Naive thymus-derived CD8-positive, alpha-beta T cell (primary cell): ENCODE data around the gene DLG2. TPM values are rescaled to one million over a fixed set of nuclear protein-coding genes. Genes with fewer than 3 reads are reported as not detected.
"Not testable (repeated sequence)": the region's sequence is repeated elsewhere in the genome, so short reads cannot be mapped to it uniquely, and the experiment has no call there.

Experiments
- ATAC-seq, 2 donors: fragments of 150-1000 bp; cut with Tn5 transposase in 1 of 2; sonication (Bioruptor Pico), chemical (Tn5 transposase) in 1 of 2; 1 replicate in 1 of 2; 2 replicates in 1 of 2; pipeline ENCODE4 v1.10.0; 2021; ENCODE audit warnings: mild to moderate bottlenecking in 2 of 2, moderate library complexity in 2 of 2
- POLR2A ChIA-PET: fragments of 350-600 bp; sonication (Branson Sonifier 250); formaldehyde crosslinking; loops from one replicate; lab custom pipeline; 2021; ENCODE audit warnings: antibody characterized with exemption; lab: Charles Lee
- DNase-seq, 10 donors: peaks; one replicate each; pipeline versions ENCODE4 v3.0.0 to v3.0.0-alpha.2; 2020 to 2022
- H3K27ac Mint-ChIP-seq, 10 donors: one replicate each; pipeline ENCODE4 v1.8.0; 2020 to 2022; ENCODE audit warnings: mild to moderate bottlenecking in 10 of 10, mixed read lengths in 10 of 10, moderate library complexity in 4 of 10, inconsistent platforms in 1 of 10
- H3K27me3 Mint-ChIP-seq, 5 donors: one replicate each; pipeline ENCODE4 v1.8.0; 2021 to 2022; ENCODE audit warnings: mixed read lengths in 5 of 5
- H3K36me3 Mint-ChIP-seq, 3 donors: one replicate each; pipeline ENCODE4 v1.8.0; 2020 to 2022; ENCODE audit warnings: mixed read lengths in 3 of 3, mild to moderate bottlenecking in 2 of 3, inconsistent platforms in 1 of 3
- H3K4me1 Mint-ChIP-seq, 4 donors: one replicate each; pipeline ENCODE4 v1.8.0; 2021 to 2022; ENCODE audit warnings: mixed read lengths in 4 of 4
- H3K4me3 Mint-ChIP-seq, 10 donors: one replicate each; pipeline ENCODE4 v1.8.0; 2020 to 2022; ENCODE audit warnings: mild to moderate bottlenecking in 10 of 10, mixed read lengths in 10 of 10, moderate library complexity in 6 of 10, inconsistent platforms in 1 of 10
- H3K9me3 Mint-ChIP-seq, 9 donors: one replicate each; pipeline ENCODE4 v1.8.0; 2020 to 2022; ENCODE audit warnings: mixed read lengths in 9 of 9, mild to moderate bottlenecking in 3 of 9, inconsistent platforms in 1 of 9, moderate library complexity in 1 of 9
- polyA plus RNA-seq, 3 donors: library from polyadenylated mRNA; unstranded; fragments of 300-500 nt; fragmentation: Illumina TruSeq; gene quantifications; one replicate each; pipeline ENCODE4 v1.2.3, GENCODE V29; 2021
- total RNA-seq, 8 experiments: library from RNA in 2 of 8; stranded (reverse) in 2 of 8; gene quantifications; one replicate each; pipeline ENCODE4 v1.2.3 and lab custom pipeline; 2021 to 2026

Gene DLG2
- total and polyA plus RNA-seq, 5 experiments from 2014 or later, result 0.86 to 6.2 (median 2.5) TPM

DNA sequence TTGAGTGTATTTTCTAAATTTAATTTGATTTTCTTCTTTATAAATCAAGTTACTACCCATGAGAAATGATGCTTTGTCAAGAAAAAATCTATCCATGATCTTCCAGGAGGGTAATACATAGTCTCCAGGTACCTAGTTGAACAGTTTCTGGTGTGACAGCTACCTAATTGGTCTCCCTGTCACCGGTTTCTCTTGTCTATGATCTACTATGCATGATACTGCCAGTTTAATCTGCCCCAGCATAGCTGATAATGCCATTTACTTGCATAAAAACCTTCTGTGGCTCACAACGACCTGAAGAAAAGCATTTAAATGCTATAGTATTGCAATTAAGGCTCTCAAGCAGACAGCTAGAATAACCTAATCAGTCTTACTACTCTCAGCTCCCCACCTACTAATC lies 349.5 kb downstream of the DLG2 start:
- Mint-ChIP-seq H3K4me3 (no peak overlapping the region), H3K9me3 (peaks cover 0 to 15% (median 4%) of the 10 kb centered on the region in 9 donors), H3K27me3 (no peaks in the 10 kb centered on the region), H3K36me3 (peaks cover 0 to 9% (median under 1%) of the 10 kb centered on the region in 3 donors), H3K27ac (no peak overlapping the region), H3K4me1 (no peaks in the 10 kb centered on the region)
- POLR2A ChIA-PET, result no interaction called here
- DNase-seq, result no peak
- no peak for ATAC-seq

DNA sequence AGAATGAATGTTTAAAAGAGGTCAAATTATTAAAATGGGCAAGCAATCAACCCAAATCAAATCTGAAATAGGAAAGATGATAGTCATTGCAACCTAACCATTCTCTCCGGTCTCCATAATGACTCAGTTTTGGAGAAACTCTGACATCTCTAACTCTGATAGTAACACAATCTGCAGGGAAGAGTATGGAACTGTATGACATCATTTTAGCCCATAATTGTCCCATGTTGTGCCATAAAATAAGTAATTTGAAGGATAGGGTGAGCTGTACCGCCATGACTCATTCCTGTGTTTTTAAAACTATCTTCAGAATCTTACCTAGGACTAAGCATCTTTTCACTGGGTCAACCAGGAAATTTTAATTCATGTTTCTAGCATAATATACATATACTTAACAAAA lies 350.8 kb downstream of the DLG2 start:
- Mint-ChIP-seq H3K27ac (no peak overlapping the region), H3K4me3 (no peak overlapping the region), H3K4me1 (no peaks in the 10 kb centered on the region), H3K9me3 (peaks cover 0 to 29% (median 11%) of the 10 kb centered on the region in 9 donors), H3K27me3 (no peaks in the 10 kb centered on the region), H3K36me3 (peaks cover 0 to 4% (median 2%) of the 10 kb centered on the region in 3 donors)
- DNase-seq, result no peak
- ATAC-seq, result no peak
- POLR2A ChIA-PET, result no interaction called here

DNA sequence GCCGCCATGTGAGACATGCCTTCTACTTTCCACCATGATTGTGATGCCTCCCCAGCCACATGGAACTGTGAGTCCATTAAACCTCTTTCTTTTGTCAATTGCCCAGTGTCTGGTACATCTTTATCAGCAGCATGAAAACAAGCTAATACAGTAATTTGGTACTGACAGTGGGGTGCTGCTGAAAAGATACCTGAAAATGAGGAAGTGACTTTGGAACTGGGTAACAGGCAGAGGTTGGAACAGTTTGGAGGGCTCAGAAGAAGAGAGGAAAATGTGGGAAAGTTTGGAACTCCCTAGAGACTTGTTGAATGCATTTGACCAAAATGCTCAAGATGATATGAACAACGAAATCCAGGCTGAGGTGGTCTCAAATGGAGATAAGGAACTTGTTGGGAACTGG lies 356.8 kb downstream of the DLG2 start:
- H3K4me3 Mint-ChIP-seq, H3K36me3 Mint-ChIP-seq, H3K27ac Mint-ChIP-seq, H3K4me1 Mint-ChIP-seq, H3K27me3 Mint-ChIP-seq, POLR2A ChIA-PET, ATAC-seq, DNase-seq: not testable (repeated sequence)
- H3K9me3 Mint-ChIP-seq, result peaks cover 0 to 44% (median 21%) of the 10 kb centered on the region in 9 donors

DNA sequence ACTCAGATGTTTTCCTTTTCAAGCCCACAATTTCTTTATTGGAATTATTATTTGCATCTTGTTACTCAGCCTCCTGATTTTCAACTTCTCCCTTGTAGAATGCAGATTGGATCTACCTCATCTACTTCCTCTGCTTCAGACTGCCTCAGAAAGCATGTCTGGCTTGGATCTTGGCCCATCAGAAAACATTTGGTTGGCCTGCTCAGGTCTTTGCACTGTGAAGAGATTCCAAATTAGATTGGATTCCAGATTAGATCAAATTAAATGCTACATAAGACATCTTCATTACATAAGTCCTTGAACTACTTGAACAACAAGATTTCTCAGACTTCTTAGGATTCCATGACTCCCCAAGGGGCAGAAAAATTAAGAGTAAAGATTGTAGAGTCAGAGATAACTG lies 358.0 kb downstream of the DLG2 start:
- peaks cover 0 to 38% (median 24%) of the 10 kb centered on the region in 9 donors for H3K9me3 Mint-ChIP-seq
- ATAC-seq, result no peak
- POLR2A ChIA-PET, result no interaction called here

DNA sequence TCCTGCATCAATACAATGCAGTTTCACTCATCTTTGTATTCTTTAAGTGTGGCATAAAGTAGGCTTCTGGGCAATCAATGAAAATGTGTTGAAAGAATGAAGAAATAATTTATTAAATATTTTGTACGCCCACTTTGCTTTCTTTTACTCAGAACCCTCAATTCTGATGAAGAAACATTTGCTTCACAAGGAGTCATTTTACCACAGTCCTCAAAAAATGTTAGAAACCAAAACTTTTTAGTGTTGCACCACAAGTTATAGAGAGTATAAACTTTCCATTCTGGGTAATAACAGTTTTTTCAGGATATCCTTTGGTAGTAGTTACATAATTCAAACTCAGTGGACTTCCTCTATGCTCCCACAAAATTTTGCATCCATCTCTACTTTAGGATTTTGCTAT lies 360.5 kb downstream of the DLG2 start:
- POLR2A ChIA-PET, result no interaction called here
- DNase-seq (no peak), ATAC-seq (no peak)
- Mint-ChIP-seq H3K4me3 (no peak overlapping the region), H3K4me1 (peaks cover 0 to 2% (median 0%) of the 10 kb centered on the region in 4 donors), H3K9me3 (peaks cover 0 to 19% (median 13%) of the 10 kb centered on the region in 9 donors), H3K27me3 (no peaks in the 10 kb centered on the region), H3K36me3 (peaks cover 0 to 6% (median 3%) of the 10 kb centered on the region in 3 donors), H3K27ac (no peak overlapping the region)

More for the DNA sequence above, 358.0 kb downstream of the DLG2 start:
- Mint-ChIP-seq H3K4me3 (no peak overlapping the region), H3K27me3 (no peaks in the 10 kb centered on the region), H3K27ac (no peak overlapping the region), H3K4me1 (peaks cover 0 to 2% (median 0%) of the 10 kb centered on the region in 4 donors), H3K36me3 (peaks cover 0 to 6% (median 2%) of the 10 kb centered on the region in 3 donors)
- DNase-seq, result no peak

DNA sequence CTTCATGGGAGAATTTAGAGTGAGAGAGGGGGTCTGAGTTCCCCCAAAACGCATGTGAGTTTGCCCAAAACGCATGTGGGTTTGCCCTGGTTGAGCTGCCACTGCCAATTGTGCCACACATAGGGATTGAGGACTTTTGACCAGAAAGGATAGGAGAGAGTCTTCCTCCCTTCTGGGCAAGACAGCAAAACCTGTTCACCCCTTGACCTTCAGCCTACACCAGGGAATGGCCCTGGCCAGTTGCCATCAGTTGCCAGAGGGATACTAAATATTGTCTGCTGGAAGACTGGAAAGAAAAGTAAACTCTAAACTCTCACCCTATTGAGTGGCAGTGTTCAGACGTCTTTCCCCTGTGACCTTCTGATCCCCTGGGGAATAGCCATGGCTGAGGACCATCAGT lies 363.8 kb downstream of the DLG2 start:
- ATAC-seq (no peak), DNase-seq (no peak)
- Mint-ChIP-seq H3K4me3 (no peak overlapping the region), H3K4me1 (peaks cover 0 to 2% (median 0%) of the 10 kb centered on the region in 4 donors), H3K27me3 (no peaks in the 10 kb centered on the region), H3K27ac (no peak overlapping the region), H3K9me3 (peaks cover 0 to 13% (median 2%) of the 10 kb centered on the region in 9 donors), H3K36me3 (peaks cover 0 to 4% (median 3%) of the 10 kb centered on the region in 3 donors)
- POLR2A ChIA-PET, result no interaction called here

DNA sequence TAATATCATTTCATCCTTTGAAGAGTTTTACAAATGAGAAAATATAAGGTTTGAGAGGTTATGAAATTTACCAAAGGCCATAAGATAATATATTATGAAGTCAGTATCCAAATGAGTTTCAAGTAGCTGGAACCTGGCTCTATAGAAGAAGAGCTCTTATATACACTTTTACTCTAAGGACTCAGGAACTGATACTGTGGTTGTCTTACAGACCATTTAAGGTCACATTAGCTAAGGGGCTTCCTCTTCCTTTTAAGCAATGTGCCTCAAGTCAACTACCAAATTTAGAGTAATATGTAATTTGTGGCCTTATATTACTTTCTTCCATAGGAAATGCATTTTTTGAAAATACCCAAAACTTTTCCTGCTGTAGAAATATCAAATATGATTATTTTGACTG lies 369.3 kb downstream of the DLG2 start:
- no peak overlapping the region for H3K4me3 Mint-ChIP-seq
- no peak for DNase-seq
- peaks cover 0 to 25% (median 0%) of the 10 kb centered on the region in 3 donors for H3K36me3 Mint-ChIP-seq
- no peaks in the 10 kb centered on the region for H3K4me1 Mint-ChIP-seq
- peaks cover 1 to 13% (median 7%) of the 10 kb centered on the region in 9 donors for H3K9me3 Mint-ChIP-seq
- H3K27ac Mint-ChIP-seq, result no peak overlapping the region
- ATAC-seq, result no peak
- no peaks in the 10 kb centered on the region for H3K27me3 Mint-ChIP-seq
- POLR2A ChIA-PET, result no interaction called here

DNA sequence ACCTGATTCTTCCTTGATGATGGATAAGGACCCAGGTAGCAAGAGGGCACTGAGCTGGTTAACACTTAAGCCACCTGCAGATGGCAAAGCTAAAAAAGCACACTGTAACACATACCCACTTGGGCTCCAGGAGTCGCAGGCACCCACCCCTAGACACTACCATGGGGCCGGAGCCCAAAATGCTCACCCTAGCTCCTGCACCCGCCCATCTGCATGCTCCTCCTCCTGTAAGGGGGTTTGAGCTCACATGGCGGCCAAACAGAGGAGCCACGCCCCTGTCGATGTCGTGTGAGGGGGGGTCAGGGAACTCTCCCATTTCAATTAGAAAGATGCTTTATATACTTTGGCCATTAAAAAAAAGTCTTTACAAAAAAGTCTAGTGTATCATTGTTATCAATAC lies 370.7 kb downstream of the DLG2 start:
- Mint-ChIP-seq H3K9me3 (peaks cover 1 to 13% (median 6%) of the 10 kb centered on the region in 9 donors), H3K4me3 (no peak overlapping the region), H3K36me3 (peaks cover 0 to 23% (median 0%) of the 10 kb centered on the region in 3 donors), H3K27ac (no peak overlapping the region), H3K4me1 (no peaks in the 10 kb centered on the region), H3K27me3 (no peaks in the 10 kb centered on the region)
- ATAC-seq, result no peak
- no peak for DNase-seq
- POLR2A ChIA-PET, result no interaction called here

DNA sequence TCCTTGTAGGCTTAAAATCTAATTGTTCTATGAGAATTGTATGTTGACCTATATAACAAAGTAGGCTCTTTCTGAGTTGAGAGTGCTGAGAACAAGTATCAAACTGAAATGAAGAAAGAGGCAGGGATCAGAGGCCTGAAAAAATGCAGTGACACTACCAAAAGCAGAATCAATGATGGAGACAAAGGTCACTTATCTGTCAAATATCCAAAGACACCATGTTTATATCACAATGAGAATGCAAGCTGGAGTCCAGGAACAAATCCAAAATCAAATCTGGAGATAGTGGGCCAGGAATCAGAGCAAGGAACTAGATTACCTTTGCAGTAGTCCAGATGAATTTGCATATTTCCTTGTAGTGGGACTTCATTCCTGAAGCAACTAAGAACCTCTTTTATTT lies 377.7 kb downstream of the DLG2 start:
- Mint-ChIP-seq H3K9me3 (peaks cover 0 to 13% (median 2%) of the 10 kb centered on the region in 9 donors), H3K4me1 (no peaks in the 10 kb centered on the region), H3K4me3 (no peak overlapping the region), H3K27me3 (no peaks in the 10 kb centered on the region), H3K36me3 (peaks cover 0 to 14% (median 0%) of the 10 kb centered on the region in 3 donors), H3K27ac (no peak overlapping the region)
- ATAC-seq (no peak), DNase-seq (no peak)
- POLR2A ChIA-PET, result no interaction called here

DNA sequence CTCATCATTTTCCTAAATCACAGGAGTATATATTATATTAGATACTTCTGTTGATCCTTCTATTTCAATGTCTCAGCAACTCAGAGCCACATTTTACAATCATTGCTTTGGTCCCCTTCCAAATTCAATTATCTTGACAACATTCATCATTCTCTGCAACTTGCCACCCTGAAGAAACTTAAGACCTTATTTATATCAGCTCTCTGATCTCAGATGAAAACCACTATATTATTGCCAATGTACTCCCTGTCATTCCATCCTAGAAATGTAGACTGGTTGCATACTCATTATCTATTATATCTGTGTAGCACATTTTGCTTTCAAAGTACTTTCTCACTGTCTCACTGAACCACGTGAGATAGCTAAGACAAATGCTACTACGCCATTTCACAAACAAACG lies 379.3 kb downstream of the DLG2 start:
- H3K27ac Mint-ChIP-seq, result no peak overlapping the region
- POLR2A ChIA-PET, result no interaction called here
- H3K4me3 Mint-ChIP-seq, result no peak overlapping the region
- H3K27me3 Mint-ChIP-seq, result no peaks in the 10 kb centered on the region
- peaks cover 0 to 11% (median 0%) of the 10 kb centered on the region in 9 donors for H3K9me3 Mint-ChIP-seq
- no peaks in the 10 kb centered on the region for H3K36me3 Mint-ChIP-seq
- ATAC-seq (no peak), DNase-seq (no peak)
- no peaks in the 10 kb centered on the region for H3K4me1 Mint-ChIP-seq

DNA sequence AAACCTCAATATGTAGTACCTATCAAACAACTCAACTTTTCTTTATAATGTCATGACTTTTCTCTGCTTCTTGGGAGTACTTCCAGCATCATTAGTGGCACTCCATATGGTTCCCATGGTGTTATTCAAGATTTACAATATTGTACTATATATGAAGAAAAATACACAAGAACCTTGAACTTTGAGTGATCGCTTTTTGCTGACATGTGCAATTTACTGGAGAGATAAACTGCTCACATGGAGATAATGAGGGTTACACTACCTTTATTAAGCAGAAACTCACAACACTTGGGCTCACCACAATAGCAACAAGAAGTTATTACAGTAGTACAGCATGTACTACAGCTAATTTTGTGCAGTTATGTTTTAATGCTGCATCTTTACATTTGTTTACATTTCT lies 388.2 kb downstream of the DLG2 start:
- Mint-ChIP-seq H3K4me3 (no peak overlapping the region), H3K4me1 (no peaks in the 10 kb centered on the region), H3K36me3 (peaks cover 0 to 6% (median 0%) of the 10 kb centered on the region in 3 donors), H3K27me3 (no peaks in the 10 kb centered on the region), H3K9me3 (peaks cover 1 to 16% (median 7%) of the 10 kb centered on the region in 9 donors), H3K27ac (no peak overlapping the region)
- POLR2A ChIA-PET, result no interaction called here
- DNase-seq (no peak), ATAC-seq (no peak)

DNA sequence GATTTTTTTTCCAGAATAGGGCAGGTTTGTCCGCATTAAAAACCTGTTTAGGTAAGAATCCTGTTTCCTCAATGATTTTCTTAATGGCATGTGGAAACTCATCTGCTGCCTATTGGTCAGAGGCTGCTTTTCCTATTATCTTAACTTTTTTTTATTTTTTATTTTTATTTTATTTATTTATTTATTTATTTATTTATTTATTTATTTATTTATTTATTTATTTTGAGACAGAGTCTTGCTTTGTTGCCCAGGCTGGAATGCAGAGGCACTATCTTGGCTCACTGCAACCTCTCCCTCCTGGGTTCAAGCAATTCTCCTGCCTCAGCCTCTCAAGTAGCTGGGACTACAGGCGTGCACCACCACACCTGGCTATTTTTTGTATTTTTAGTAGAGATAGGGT lies 389.1 kb downstream of the DLG2 start:
- H3K27me3 Mint-ChIP-seq, H3K27ac Mint-ChIP-seq, H3K4me3 Mint-ChIP-seq, ATAC-seq, DNase-seq, POLR2A ChIA-PET, H3K4me1 Mint-ChIP-seq, H3K36me3 Mint-ChIP-seq: not testable (repeated sequence)
- H3K9me3 Mint-ChIP-seq, result peaks cover 3 to 16% (median 9%) of the 10 kb centered on the region in 9 donors

DNA sequence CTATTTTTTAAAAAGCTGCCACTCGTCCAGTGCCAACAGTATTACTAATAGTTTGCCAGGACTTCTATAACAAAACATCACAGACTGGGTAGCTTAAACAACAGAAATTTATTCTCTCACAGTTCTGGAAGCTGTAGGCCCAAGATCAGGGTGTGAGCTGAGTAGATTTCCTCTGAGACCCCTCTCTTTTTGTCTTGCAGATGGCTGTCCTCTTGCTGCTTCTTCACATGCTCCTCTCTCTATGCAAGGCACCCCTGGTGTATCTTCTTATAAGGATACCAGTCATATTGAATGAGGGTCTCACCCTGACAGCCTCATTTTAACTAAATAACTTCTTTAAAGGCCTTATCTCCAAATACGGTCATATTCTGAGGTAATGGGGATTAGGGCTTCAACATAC lies 390.9 kb downstream of the DLG2 start:
- ATAC-seq, result no peak
- Mint-ChIP-seq H3K27ac (no peak overlapping the region), H3K9me3 (peaks cover 3 to 25% (median 16%) of the 10 kb centered on the region in 9 donors), H3K4me3 (no peak overlapping the region), H3K36me3 (peaks cover 0 to 6% (median 0%) of the 10 kb centered on the region in 3 donors), H3K4me1 (no peaks in the 10 kb centered on the region), H3K27me3 (no peaks in the 10 kb centered on the region)
- POLR2A ChIA-PET, result no interaction called here
- DNase-seq, result no peak

DNA sequence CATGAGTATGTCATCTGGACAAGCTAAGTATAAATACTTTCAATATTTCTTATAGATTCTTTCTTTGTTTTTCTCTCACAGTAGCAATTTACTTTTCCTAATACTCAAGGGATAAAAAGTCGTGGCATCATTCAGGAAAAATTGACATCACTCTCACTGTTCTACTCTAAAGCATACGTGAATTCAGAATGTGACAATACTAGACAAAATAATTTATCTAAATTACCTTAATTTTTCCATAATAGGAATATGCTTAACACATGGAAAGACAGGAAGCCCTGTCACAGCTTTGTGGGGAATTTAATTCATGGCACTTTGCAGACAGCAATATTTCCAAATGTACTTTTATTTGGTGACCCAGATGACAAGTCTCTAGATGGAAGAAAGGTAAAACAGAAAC lies 394.6 kb downstream of the DLG2 start:
- Mint-ChIP-seq H3K27ac (no peak overlapping the region), H3K36me3 (no peaks in the 10 kb centered on the region), H3K27me3 (no peaks in the 10 kb centered on the region), H3K4me1 (no peaks in the 10 kb centered on the region), H3K9me3 (peaks cover 0 to 20% (median 11%) of the 10 kb centered on the region in 9 donors), H3K4me3 (no peak overlapping the region)
- POLR2A ChIA-PET, result no interaction called here
- DNase-seq, result no peak
- ATAC-seq, result no peak
